ENCODE measurements around the gene DVL3.

DVL3 gene

GRCh38 chr3:184142199-184142598 lies 13.0 kb upstream of the DVL3 start:
- peaks cover 24% of the 10 kb centered on the region for H3K79me2 ChIP-seq (ENCODE audit: insufficient read depth, low read length)
- no peak overlapping the region for H3K4me3 ChIP-seq (ENCODE audit: low read depth in 1 of 2, low read length in 2 of 2)

GRCh38 chr3:184143327-184143726 lies 11.8 kb upstream of the DVL3 start:
- Histone ChIP-seq H3K27me3 (ENCODE audit: insufficient read depth, low read length, poor library complexity) (no peaks in the 10 kb centered on the region), H3K4me3 (ENCODE audit: low read depth in 1 of 2, low read length in 2 of 2) (no peak overlapping the region), H3K9me3 (ENCODE audit: insufficient read depth, low read length, severe bottlenecking) (no peaks in the 10 kb centered on the region), H3K4me2 (ENCODE audit: insufficient read depth, low read length) (no peak overlapping the region), H2AFZ (ENCODE audit: low read depth, low read length) (no peak overlapping the region), H3K9ac (ENCODE audit: low read depth, low read length) (no peak overlapping the region), H3K27ac (ENCODE audit: low read length) (no peak overlapping the region), H4K20me1 (ENCODE audit: insufficient read depth, low read length) (peaks cover 14% of the 10 kb centered on the region), H3K79me2 (ENCODE audit: insufficient read depth, low read length) (peaks cover 13% of the 10 kb centered on the region), H3K36me3 (ENCODE audit: insufficient read depth, low read length) (peaks cover 67% of the 10 kb centered on the region), H3K4me1 (ENCODE audit: insufficient read depth, low read length) (no peaks in the 10 kb centered on the region)
- no peak for DNase-seq
- TF ChIP-seq, protein P1, sequence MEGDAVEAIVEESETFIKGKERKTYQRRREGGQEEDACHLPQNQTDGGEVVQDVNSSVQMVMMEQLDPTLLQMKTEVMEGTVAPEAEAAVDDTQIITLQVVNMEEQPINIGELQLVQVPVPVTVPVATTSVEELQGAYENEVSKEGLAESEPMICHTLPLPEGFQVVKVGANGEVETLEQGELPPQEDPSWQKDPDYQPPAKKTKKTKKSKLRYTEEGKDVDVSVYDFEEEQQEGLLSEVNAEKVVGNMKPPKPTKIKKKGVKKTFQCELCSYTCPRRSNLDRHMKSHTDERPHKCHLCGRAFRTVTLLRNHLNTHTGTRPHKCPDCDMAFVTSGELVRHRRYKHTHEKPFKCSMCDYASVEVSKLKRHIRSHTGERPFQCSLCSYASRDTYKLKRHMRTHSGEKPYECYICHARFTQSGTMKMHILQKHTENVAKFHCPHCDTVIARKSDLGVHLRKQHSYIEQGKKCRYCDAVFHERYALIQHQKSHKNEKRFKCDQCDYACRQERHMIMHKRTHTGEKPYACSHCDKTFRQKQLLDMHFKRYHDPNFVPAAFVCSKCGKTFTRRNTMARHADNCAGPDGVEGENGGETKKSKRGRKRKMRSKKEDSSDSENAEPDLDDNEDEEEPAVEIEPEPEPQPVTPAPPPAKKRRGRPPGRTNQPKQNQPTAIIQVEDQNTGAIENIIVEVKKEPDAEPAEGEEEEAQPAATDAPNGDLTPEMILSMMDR (IDR thresholded peaks at IDR 0.05; ENCODE audit: borderline replicate concordance, extremely low read depth, low read length, poor library complexity, severe bottlenecking), result no peak
- TF ChIP-seq EZH2 (IDR thresholded peaks at IDR 0.05; ENCODE audit: borderline replicate concordance, low read depth, low read length, severe bottlenecking), result no peak
- ATAC-seq (ENCODE audit: insufficient read depth, low read depth), result no peak

More at GRCh38 chr3:184142199-184142598, 13.0 kb upstream of the DVL3 start:
- Histone ChIP-seq H3K4me2 (ENCODE audit: insufficient read depth, low read length) (no peak overlapping the region), H3K9ac (ENCODE audit: low read depth, low read length) (no peak overlapping the region), H3K27ac (ENCODE audit: low read length) (no peak overlapping the region), H3K27me3 (ENCODE audit: insufficient read depth, low read length, poor library complexity) (no peaks in the 10 kb centered on the region), H3K9me3 (ENCODE audit: insufficient read depth, low read length, severe bottlenecking) (no peaks in the 10 kb centered on the region), H2AFZ (ENCODE audit: low read depth, low read length) (no peak overlapping the region), H4K20me1 (ENCODE audit: insufficient read depth, low read length) (peaks cover 22% of the 10 kb centered on the region), H3K36me3 (ENCODE audit: insufficient read depth, low read length) (peaks cover 76% of the 10 kb centered on the region), H3K4me1 (ENCODE audit: insufficient read depth, low read length) (peaks cover 9% of the 10 kb centered on the region)
- DNase-seq, result no peak
- ATAC-seq (ENCODE audit: insufficient read depth, low read depth), result no peak
- TF ChIP-seq EZH2 (IDR thresholded peaks at IDR 0.05; ENCODE audit: borderline replicate concordance, low read depth, low read length, severe bottlenecking), result no peak
- TF ChIP-seq, protein P1 (IDR thresholded peaks at IDR 0.05; ENCODE audit: borderline replicate concordance, extremely low read depth, low read length, poor library complexity, severe bottlenecking), result no peak

- DNase-seq, result no peak
- no peak overlapping the region for H2AFZ ChIP-seq (ENCODE audit: low read depth, low read length)
- no peak overlapping the region for H3K27ac ChIP-seq (ENCODE audit: low read length)
- H3K9me3 ChIP-seq (ENCODE audit: insufficient read depth, low read length, severe bottlenecking), result no peaks in the 10 kb centered on the region
- peaks cover 14% of the 10 kb centered on the region for H4K20me1 ChIP-seq (ENCODE audit: insufficient read depth, low read length)
- no peaks in the 10 kb centered on the region for H3K4me1 ChIP-seq (ENCODE audit: insufficient read depth, low read length)
- TF ChIP-seq, protein P1 (IDR thresholded peaks at IDR 0.05; ENCODE audit: borderline replicate concordance, extremely low read depth, low read length, poor library complexity, severe bottlenecking), result no peak
- no peak for TF ChIP-seq EZH2 (IDR thresholded peaks at IDR 0.05; ENCODE audit: borderline replicate concordance, low read depth, low read length, severe bottlenecking)
- H3K27me3 ChIP-seq (ENCODE audit: insufficient read depth, low read length, poor library complexity), result no peaks in the 10 kb centered on the region
- no peak overlapping the region for H3K4me2 ChIP-seq (ENCODE audit: insufficient read depth, low read length)
- H3K4me3 ChIP-seq (ENCODE audit: low read depth in 1 of 2, low read length in 2 of 2), result no peak overlapping the region
- H3K79me2 ChIP-seq (ENCODE audit: insufficient read depth, low read length), result peaks cover 7% of the 10 kb centered on the region
- peaks cover 62% of the 10 kb centered on the region for H3K36me3 ChIP-seq (ENCODE audit: insufficient read depth, low read length)
- no peak overlapping the region for H3K9ac ChIP-seq (ENCODE audit: low read depth, low read length)
- no peak for ATAC-seq (ENCODE audit: insufficient read depth, low read depth)
Measured at GRCh38 chr3:184144505-184144904, 10.7 kb upstream of the DVL3 start.

- ATAC-seq (ENCODE audit: insufficient read depth, low read depth) (peak; percentile 60), DNase-seq (peak; percentile 28)
- no peak overlapping the region for H3K9ac ChIP-seq (ENCODE audit: low read depth, low read length)
- H3K27me3 ChIP-seq (ENCODE audit: insufficient read depth, low read length, poor library complexity), result no peaks in the 10 kb centered on the region
- peaks cover 14% of the 10 kb centered on the region for H4K20me1 ChIP-seq (ENCODE audit: insufficient read depth, low read length)
- H3K4me3 ChIP-seq (ENCODE audit: low read depth in 1 of 2, low read length in 2 of 2), result no peak overlapping the region
- H3K4me2 ChIP-seq (ENCODE audit: insufficient read depth, low read length), result no peak overlapping the region
- H3K4me1 ChIP-seq (ENCODE audit: insufficient read depth, low read length), result no peaks in the 10 kb centered on the region
- H3K27ac ChIP-seq (ENCODE audit: low read length), result no peak overlapping the region
- peaks cover 4% of the 10 kb centered on the region for H3K79me2 ChIP-seq (ENCODE audit: insufficient read depth, low read length)
- H3K36me3 ChIP-seq (ENCODE audit: insufficient read depth, low read length), result peaks cover 59% of the 10 kb centered on the region
- H2AFZ ChIP-seq (ENCODE audit: low read depth, low read length), result no peak overlapping the region
- no peaks in the 10 kb centered on the region for H3K9me3 ChIP-seq (ENCODE audit: insufficient read depth, low read length, severe bottlenecking)
- TF ChIP-seq, protein P1 (IDR thresholded peaks at IDR 0.05; ENCODE audit: borderline replicate concordance, extremely low read depth, low read length, poor library complexity, severe bottlenecking), result peak; percentile 64
- no peak for TF ChIP-seq EZH2 (IDR thresholded peaks at IDR 0.05; ENCODE audit: borderline replicate concordance, low read depth, low read length, severe bottlenecking)
Measured at GRCh38 chr3:184145111-184145524, 10.1 kb upstream of the DVL3 start.
